Measurements from ENCODE around the gene DQX1. TPM values are rescaled to one million over a fixed set of nuclear protein-coding genes. Genes with fewer than 3 reads are reported as not detected.

DQX1 gene
- total and polyA plus RNA-seq, 2 of the 8 experiments (the other 6 are each of a cell fraction or from before 2014, with no cell fraction given) = 0.76 to 1.1 TPM

DNA sequence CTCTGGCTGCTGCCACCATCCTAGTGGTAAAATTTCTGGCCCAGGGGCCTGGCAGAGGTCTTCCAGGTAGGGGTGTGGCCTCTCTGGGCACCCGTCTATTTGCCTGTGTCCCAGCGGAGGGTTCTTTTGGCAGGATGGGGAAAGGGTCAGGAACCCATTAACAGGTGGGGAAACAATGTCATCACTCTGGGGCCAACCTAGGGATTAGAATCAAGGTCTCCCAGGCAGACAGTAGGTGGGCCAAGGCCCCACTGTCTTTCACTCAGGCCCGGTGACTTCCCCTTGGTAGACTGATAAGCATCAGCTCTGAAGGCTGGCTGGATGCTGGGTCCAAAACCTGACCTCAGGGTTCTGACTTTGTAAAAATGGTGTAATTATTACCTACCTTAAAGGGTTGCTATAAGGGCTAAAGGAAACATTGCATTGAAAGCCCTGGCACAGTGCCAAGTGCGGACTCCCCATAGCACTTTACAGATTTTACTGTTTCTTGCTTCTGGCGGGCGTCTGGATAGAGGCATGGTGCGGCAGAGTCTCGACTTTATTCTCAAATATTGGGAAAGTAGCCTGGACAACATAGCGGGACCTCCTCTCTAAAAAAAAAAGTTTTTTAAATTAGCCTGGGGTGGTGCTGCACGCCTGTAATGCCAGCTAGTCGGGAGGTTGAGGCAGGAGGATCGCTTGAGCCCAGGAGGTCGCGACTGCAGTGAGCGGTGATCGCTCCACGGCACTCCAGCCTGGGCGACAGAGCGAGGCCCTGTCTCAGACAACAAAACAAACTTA lies 28.8 kb downstream of the DQX1 start:
- H3K56ac ChIP-seq (replicated peaks; ENCODE audit: insufficient read length, low read depth, low read length) = no peak overlapping the region
- no peak overlapping the region for H2BK15ac ChIP-seq (ENCODE audit: low read length)
- H3K23me2 ChIP-seq (ENCODE audit: low read depth, low read length) = peaks cover 20% of the 10 kb centered on the region; the same call in 1 of the 2 replicates
- H2BK120ac ChIP-seq (replicated peaks; ENCODE audit: low read depth, low read length) = no peak overlapping the region
- H3K4me1 ChIP-seq (replicated peaks in 1 of 4; ENCODE audit: control insufficient read depth in 3 of 4, insufficient read depth in 4 of 4, low read length in 3 of 4) = peaks cover 5 to 39% (median 22%) of the 10 kb centered on the region in 4 experiments
- no peak overlapping the region for H3K14ac ChIP-seq (ENCODE audit: insufficient read length)
- H3K4me2 ChIP-seq (ENCODE audit: insufficient read depth in 1 of 2, low read depth in 2 of 2, low read length in 2 of 2) = peak overlapping the region; percentile 78 to 97
- H2BK20ac ChIP-seq (ENCODE audit: low read length) = no peak overlapping the region
- no peak overlapping the region; the same call in 1 of the 2 replicates for H2BK5ac ChIP-seq (ENCODE audit: low read depth, low read length)
- no peaks in the 10 kb centered on the region for H3K9me3 ChIP-seq (ENCODE audit: insufficient read depth in 2 of 2, low read depth in 1 of 2, low read length in 1 of 2)
- no peak overlapping the region for H3K4ac ChIP-seq (replicated peaks; ENCODE audit: insufficient read length, low read depth, low read length)
- no peak overlapping the region for H3K27ac ChIP-seq (ENCODE audit: low read depth, low read length)
- H4K5ac ChIP-seq (ENCODE audit: insufficient read length, low read depth, low read length) = no peak overlapping the region
- 0 out of 2 replicates have a peak overlapping the region, but pooled peaks have one; percentile 48 for H3K18ac ChIP-seq (ENCODE audit: extremely low read depth, low read length)
- peak overlapping the region; percentile 75 for H4K8ac ChIP-seq (ENCODE audit: extremely low read depth, insufficient read depth, low read length)
- H2AK5ac ChIP-seq (ENCODE audit: low read depth, low read length) = no peak overlapping the region
- no peak overlapping the region for H2AFZ ChIP-seq (ENCODE audit: low read length)
- DNase-seq (ENCODE audit: low read depth in 1 of 2, low spot score in 2 of 2) (no peak), FAIRE-seq (no peak)
- no peak overlapping the region; the same call in 1 of the 2 replicates for H2BK12ac ChIP-seq (ENCODE audit: low read depth, low read length)
- no peaks in the 10 kb centered on the region for H3K79me1 ChIP-seq (ENCODE audit: low read depth, low read length)
- peaks cover 60 to 73% (median 72%) of the 10 kb centered on the region in 4 experiments for H3K27me3 ChIP-seq (replicated peaks in 1 of 4; ENCODE audit: control insufficient read depth in 3 of 4, extremely low read depth in 1 of 4, insufficient read depth in 3 of 4, low read length in 3 of 4)
- H3K36me3 ChIP-seq (ENCODE audit: control insufficient read depth in 2 of 4, insufficient read depth in 4 of 4, low read length in 3 of 4) = peaks cover under 1 to 9% (median 4%) of the 10 kb centered on the region in 4 experiments; a peak in 4 of 8 replicates
- H3K79me2 ChIP-seq (ENCODE audit: control insufficient read depth in 1 of 2, insufficient read depth in 2 of 2, low read length in 2 of 2) = no peaks in the 10 kb centered on the region
- TF ChIP-seq KDM1A (IDR thresholded peaks at IDR 0.05; ENCODE audit: borderline replicate concordance, low read length) = no peak
- TF ChIP-seq SIN3A (conservative IDR thresholded peaks at IDR 0.05 in 1 of 2, IDR thresholded peaks at IDR 0.05 in 1 of 2; ENCODE audit: low read depth in 1 of 2, low read length in 2 of 2) = no peak
- TF ChIP-seq EGR1 (IDR thresholded peaks at IDR 0.05; ENCODE audit: borderline replicate concordance, low read depth, low read length) = no peak
- no peak for TF ChIP-seq CBX5 (IDR thresholded peaks at IDR 0.05; ENCODE audit: low read depth, low read length)
- no peak for TF ChIP-seq USF2 (IDR thresholded peaks at IDR 0.05; ENCODE audit: low read length)
- no peak overlapping the region for H4K91ac ChIP-seq (replicated peaks; ENCODE audit: insufficient read length, low read length)
- CTCF ChIA-PET (ENCODE audit: partially characterized antibody) = interaction anchor here (1.1 to 5.1 kb wide), 5 partner anchors 13 to 90 kb away, joined by 3 to 24 read pairs (median 8); partner anchors contain the start of genes CCDC142 and TTC31
- H3K9ac ChIP-seq (replicated peaks in 1 of 4; ENCODE audit: extremely low read depth in 1 of 4, low read depth in 3 of 4, low read length in 3 of 4) = no peak overlapping the region
- WGBS, 2 experiments (ENCODE audit: extremely low coverage in 1 of 2, insufficient coverage in 1 of 2, insufficient read length in 1 of 2, insufficient replicate concordance in 2 of 2, low coverage in 1 of 2, low lambda C conversion rate in 2 of 2, missing lambda C conversion rate in 1 of 2) = 55% methylated on average over 19 of the region's 19 CpGs; no CpG with 5 or more reads in 1 of the 2 experiments
- H3K23ac ChIP-seq (ENCODE audit: insufficient read length) = no peak overlapping the region
- POLR2A ChIA-PET (ENCODE audit: partially characterized antibody) = interaction anchor here (0.6 to 9.4 kb wide), 17 partner anchors 7 to 496 kb away, joined by 3 to 73 read pairs (median 5); partner anchors contain the start of genes AUP1, CCDC142, DQX1 and HTRA2
- H4K20me1 ChIP-seq (replicated peaks in 1 of 2; ENCODE audit: control insufficient read depth in 1 of 2, insufficient read depth in 2 of 2, low read length in 2 of 2) = peaks cover 0 to 16% of the 10 kb centered on the region in 2 experiments
- H3K4me3 ChIP-seq (ENCODE audit: extremely low read depth in 1 of 4, insufficient read depth in 2 of 4, low read depth in 3 of 4, low read length in 4 of 4) = peak overlapping the region; percentile 20 to 57 (median 46); a peak in 6 of 8 replicates
